Effector memory CD4-positive, alpha-beta T cell (primary cell): ENCODE results near the gene MAP4.

Experiments
- DNase-seq, 3 donors: peaks; one replicate each; pipeline ENCODE4 v3.0.0-alpha.2; 2020
- H3K27ac ChIP-seq: 2 replicates; pipeline ENCODE4 v1.7.0; 2013; ENCODE audit warnings: mild to moderate bottlenecking, low read length, moderate library complexity; ENCODE audit not compliant: insufficient read depth, poor library complexity, severe bottlenecking
- H3K27me3 ChIP-seq: replicated peaks from 2 replicates; pipeline ENCODE4 v1.7.0; 2013; ENCODE audit warnings: mild to moderate bottlenecking, low read length; ENCODE audit not compliant: insufficient read depth, control insufficient read depth, poor library complexity, severe bottlenecking
- H3K36me3 ChIP-seq: 2 replicates; pipeline ENCODE4 v1.7.0; 2013; ENCODE audit warnings: mild to moderate bottlenecking, low read length, moderate library complexity; ENCODE audit not compliant: control insufficient read depth, insufficient read depth
- H3K4me1 ChIP-seq: 2 replicates; pipeline ENCODE4 v1.7.0; 2013; ENCODE audit warnings: low read length, mild to moderate bottlenecking; ENCODE audit not compliant: control insufficient read depth, insufficient read depth, poor library complexity, severe bottlenecking
- H3K4me3 ChIP-seq: 2 replicates; pipeline ENCODE4 v1.7.0; 2013; ENCODE audit warnings: low read length, low read depth, mild to moderate bottlenecking; ENCODE audit not compliant: insufficient read depth, poor library complexity, severe bottlenecking
- H3K9me3 ChIP-seq: 2 replicates; pipeline ENCODE4 v1.7.0; 2013; ENCODE audit warnings: mild to moderate bottlenecking, low read length, moderate library complexity; ENCODE audit not compliant: control insufficient read depth

MAP4 gene

DNA sequence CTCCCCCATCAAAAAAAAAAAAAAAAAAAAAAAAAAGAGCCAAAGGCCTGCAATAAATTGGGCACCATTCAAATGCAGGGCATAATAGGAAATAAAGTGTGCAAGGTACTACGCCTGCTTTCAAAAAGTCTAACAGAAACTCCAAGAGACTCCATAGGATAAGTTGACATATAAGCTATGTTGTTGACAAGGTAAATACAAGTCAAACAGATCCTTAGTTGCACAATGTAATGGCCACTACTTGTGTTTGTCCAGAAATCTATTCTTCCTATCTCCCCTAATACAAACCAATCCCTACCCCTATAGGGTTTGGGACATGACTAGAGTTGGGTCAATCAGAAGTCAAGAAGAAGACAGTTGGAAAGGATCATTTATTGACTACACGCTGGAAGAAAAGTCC lies 16.0 kb downstream of the MAP4 start:
- no peaks in the 10 kb centered on the region for H3K4me1 ChIP-seq
- no peak for DNase-seq
- no peak overlapping the region for H3K27ac ChIP-seq
- H3K4me3 ChIP-seq: no peak overlapping the region
- H3K27me3 ChIP-seq: no peaks in the 10 kb centered on the region
- peaks cover 4% of the 10 kb centered on the region for H3K36me3 ChIP-seq
- no peaks in the 10 kb centered on the region for H3K9me3 ChIP-seq

DNA sequence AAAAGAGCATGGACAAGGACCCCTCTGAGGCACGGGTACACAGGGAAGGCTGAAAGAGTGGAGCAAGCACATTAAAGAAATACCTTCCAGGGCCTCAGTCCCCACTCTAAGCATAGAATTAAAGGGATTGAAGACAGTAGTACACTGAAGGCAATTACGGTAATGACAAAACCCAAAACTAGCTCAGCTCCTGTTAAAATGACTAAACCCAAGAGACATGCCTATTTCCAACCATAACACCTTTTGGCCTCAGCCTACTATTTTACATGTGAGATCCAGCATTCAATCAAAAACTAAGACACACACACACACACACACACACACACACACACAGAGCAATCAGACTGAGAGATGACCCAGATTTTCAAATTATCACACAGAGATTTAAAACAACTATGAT lies 19.8 kb downstream of the MAP4 start:
- no peak for DNase-seq

DNA sequence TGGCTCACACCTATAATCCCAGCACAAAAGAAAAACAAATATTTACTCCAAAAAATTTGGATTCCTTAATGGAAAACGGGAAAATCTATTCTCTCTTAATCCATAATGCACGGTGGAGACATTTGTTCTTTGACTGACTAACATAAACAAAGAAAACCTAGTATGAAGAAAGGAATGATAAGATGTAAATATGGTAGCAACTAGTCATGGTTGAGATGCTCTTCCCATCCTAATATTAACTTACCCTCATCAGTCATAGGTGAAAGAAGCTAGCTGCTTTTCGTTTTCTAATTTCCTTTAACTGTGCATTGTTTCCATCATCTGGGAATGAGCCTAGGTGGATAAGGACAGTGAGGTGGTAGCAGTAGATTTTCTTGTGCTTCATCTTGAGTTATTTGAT lies 22.0 kb downstream of the MAP4 start:
- no peaks in the 10 kb centered on the region for H3K27me3 ChIP-seq
- H3K36me3 ChIP-seq: peaks cover 4% of the 10 kb centered on the region
- no peak for DNase-seq
- no peak overlapping the region for H3K4me3 ChIP-seq
- no peaks in the 10 kb centered on the region for H3K4me1 ChIP-seq
- H3K9me3 ChIP-seq: no peaks in the 10 kb centered on the region
- H3K27ac ChIP-seq: no peak overlapping the region

More for the DNA sequence above, 19.8 kb downstream of the MAP4 start:
- no peaks in the 10 kb centered on the region for H3K27me3 ChIP-seq
- no peak overlapping the region for H3K27ac ChIP-seq
- peaks cover 4% of the 10 kb centered on the region for H3K36me3 ChIP-seq
- H3K4me1 ChIP-seq: no peaks in the 10 kb centered on the region
- no peak overlapping the region for H3K4me3 ChIP-seq
- H3K9me3 ChIP-seq: no peaks in the 10 kb centered on the region

DNA sequence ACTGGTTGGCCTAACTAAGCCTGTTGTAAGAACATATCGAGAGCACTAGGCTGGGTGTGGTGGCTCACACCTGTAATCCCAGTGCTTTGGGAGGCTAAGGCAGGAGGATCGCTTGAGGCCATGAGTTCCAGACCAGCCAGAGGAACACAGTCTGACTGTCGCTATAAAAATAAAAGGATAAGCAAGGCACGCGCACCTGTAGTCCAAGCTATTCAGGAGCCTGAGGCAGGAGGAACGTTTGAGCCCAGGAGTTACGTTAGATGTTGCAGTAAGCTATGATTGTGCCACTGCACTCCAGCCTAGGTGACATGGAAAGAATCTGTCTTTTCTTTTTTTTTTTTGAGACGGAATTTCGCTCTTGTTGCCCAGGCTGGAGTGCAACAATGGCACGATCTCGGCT lies 24.9 kb downstream of the MAP4 start:
- Histone ChIP-seq H3K4me1 (no peaks in the 10 kb centered on the region), H3K4me3 (no peak overlapping the region), H3K9me3 (no peaks in the 10 kb centered on the region), H3K36me3 (peaks cover 4% of the 10 kb centered on the region), H3K27ac (no peak overlapping the region), H3K27me3 (no peaks in the 10 kb centered on the region)
- no peak for DNase-seq

DNA sequence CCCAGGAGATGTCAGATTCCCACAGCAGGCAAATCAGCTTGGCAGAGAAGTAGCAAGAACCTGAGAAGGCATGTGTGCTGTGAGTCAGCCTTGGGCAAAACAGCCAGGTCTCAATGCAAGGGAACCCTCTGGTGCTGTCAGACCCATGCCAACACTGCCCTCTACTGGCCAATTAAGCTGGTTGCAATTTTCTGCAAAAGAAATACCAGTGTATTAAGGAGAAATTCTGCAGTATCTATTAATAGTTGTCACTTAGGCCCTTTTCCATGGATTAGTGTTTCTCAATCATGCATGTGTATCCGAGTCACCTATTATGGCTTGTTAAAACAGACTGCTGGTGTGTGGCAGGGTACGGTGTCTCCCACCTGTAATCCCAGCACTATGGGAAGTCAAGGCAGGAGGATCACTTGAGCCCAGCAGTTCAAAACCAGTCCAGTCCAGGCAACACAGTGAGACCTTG lies 26.2 kb downstream of the MAP4 start:
- H3K9me3 ChIP-seq: no peaks in the 10 kb centered on the region
- H3K36me3 ChIP-seq: no peaks in the 10 kb centered on the region
- DNase-seq: peak; percentile 30 to 59 (median 32)
- no peaks in the 10 kb centered on the region for H3K27me3 ChIP-seq
- H3K4me1 ChIP-seq: no peaks in the 10 kb centered on the region
- H3K27ac ChIP-seq: no peak overlapping the region
- no peak overlapping the region for H3K4me3 ChIP-seq

DNA sequence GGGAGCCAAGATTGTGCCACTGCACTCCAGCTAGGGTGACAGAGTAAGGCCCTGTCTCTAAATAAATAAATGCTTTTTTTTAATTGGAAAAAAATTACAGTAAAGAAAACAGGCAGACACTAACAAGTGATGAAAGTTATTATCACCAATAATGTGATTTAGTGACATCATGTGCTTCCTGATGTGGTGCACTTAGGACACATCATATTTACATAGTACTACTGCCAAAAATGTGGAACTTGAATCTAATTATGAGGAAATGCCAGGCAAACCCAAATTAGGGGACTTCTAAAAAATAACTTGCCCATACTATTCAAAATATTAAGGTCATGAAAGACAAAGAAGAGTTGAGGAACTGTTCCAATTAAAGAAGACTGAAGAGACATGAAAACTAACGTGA lies 30.8 kb downstream of the MAP4 start:
- Histone ChIP-seq H3K4me3 (no peak overlapping the region), H3K36me3 (no peaks in the 10 kb centered on the region), H3K4me1 (no peaks in the 10 kb centered on the region), H3K27ac (no peak overlapping the region), H3K9me3 (no peaks in the 10 kb centered on the region), H3K27me3 (no peaks in the 10 kb centered on the region)
- no peak for DNase-seq

GRCh38 chr3:47984075-47984728 lies 32.0 kb downstream of the MAP4 start:
- H3K36me3 ChIP-seq: no peaks in the 10 kb centered on the region
- H3K4me1 ChIP-seq: no peaks in the 10 kb centered on the region
- DNase-seq: no peak
- H3K27ac ChIP-seq: no peak overlapping the region
- no peak overlapping the region for H3K4me3 ChIP-seq
- no peaks in the 10 kb centered on the region for H3K9me3 ChIP-seq
- no peaks in the 10 kb centered on the region for H3K27me3 ChIP-seq

DNA sequence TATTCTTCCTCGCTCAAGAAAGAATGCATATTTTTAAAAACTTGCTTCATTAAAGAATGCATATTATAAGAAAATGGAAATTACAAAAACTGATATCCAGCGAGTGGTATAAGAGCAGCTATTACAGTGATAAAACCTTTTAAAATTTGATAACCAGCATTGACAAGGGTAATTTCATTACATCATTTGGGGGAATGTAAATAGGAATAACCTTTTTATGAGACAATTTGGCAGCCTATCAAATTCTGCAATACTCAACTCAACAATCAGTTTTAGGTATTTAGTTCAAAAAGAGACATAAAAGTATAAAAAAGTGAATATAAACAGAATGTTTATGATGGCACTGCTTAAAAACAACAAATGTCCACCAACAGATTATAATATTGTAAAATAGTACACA lies 35.4 kb downstream of the MAP4 start:
- Histone ChIP-seq H3K36me3 (no peaks in the 10 kb centered on the region), H3K4me1 (no peaks in the 10 kb centered on the region), H3K27me3 (no peaks in the 10 kb centered on the region), H3K9me3 (no peaks in the 10 kb centered on the region), H3K27ac (no peak overlapping the region), H3K4me3 (no peak overlapping the region)
- no peak for DNase-seq

DNA sequence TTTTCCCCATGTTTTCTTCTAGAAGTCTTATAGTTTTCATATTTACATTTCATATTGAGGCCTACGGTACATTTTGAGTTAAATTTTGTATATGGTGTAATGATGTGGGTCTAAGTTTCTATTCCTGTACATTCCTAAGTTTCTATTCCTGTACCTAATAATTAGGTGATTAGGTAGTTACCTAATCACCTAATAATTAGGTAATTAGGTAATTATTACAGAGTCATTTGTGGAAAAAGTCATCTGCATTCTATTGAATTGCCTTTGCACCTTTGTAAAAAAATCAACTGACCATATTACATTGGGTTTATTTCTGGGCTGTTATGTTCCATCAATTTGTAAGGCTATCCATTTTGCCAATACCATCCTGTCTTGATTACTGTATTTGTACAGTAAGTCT lies 37.1 kb downstream of the MAP4 start:
- Histone ChIP-seq H3K4me1 (no peaks in the 10 kb centered on the region), H3K27me3 (no peaks in the 10 kb centered on the region), H3K4me3 (no peak overlapping the region), H3K9me3 (no peaks in the 10 kb centered on the region), H3K36me3 (no peaks in the 10 kb centered on the region), H3K27ac (no peak overlapping the region)
- DNase-seq: no peak

DNA sequence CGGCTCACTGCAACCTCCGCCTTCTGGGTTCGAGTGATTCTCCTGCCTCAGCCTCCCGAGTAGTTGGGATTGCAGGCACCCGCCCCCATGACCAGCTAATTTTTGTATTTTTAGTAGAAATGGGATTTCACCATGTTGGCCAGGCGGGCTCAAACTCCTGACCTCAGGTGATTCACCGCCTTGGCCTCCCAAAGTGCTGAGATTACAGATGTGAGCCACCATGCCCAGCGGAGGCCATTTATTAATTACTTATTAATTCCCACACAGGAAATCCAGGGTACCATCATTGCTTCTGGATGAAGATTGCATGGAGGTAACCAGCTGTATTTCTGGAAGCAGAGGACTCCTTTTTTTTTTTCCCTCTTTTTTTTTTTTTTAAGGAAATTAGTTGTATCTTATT lies 37.8 kb downstream of the MAP4 start:
- no peak overlapping the region for H3K4me3 ChIP-seq
- H3K4me1 ChIP-seq: no peaks in the 10 kb centered on the region
- no peaks in the 10 kb centered on the region for H3K9me3 ChIP-seq
- H3K36me3 ChIP-seq: no peaks in the 10 kb centered on the region
- DNase-seq: no peak
- no peaks in the 10 kb centered on the region for H3K27me3 ChIP-seq
- no peak overlapping the region for H3K27ac ChIP-seq
